SKM-1 (cell line): ENCODE measurements around the gene AFTPH.

Experiments
- DNase-seq: peaks from one replicate; lab custom pipeline; 2025; ENCODE audit not compliant: unreplicated experiment; lab: John Stamatoyannopoulos, UW

The AFTPH gene

DNA sequence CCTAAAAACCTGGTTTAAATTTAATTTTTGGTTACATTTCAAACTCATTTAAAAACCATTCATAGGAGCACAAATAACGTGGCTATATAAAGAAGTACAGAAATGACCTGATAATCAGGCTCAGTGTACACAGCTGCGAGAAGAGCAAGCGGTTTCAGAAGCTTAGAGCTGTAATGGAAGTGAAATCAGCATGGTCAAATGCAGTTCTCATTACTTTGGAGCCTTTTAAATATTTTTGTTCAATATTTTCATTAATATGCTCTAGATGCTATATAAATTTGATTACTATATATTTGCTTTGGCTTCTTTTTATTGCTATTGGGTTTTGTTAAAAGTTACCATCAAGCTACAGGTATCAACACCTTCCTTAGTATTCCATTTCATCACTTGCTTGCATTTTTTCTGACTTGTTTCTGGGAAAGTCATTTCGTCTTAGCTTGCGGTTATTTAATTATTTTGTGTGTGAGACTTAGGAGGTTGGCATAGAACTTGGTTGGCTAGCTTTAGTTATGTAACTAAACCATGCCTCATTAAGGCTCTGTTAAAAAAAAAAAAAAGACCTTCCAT is 58.7 kb downstream of the AFTPH start:
- DNase-seq = no peak

DNA sequence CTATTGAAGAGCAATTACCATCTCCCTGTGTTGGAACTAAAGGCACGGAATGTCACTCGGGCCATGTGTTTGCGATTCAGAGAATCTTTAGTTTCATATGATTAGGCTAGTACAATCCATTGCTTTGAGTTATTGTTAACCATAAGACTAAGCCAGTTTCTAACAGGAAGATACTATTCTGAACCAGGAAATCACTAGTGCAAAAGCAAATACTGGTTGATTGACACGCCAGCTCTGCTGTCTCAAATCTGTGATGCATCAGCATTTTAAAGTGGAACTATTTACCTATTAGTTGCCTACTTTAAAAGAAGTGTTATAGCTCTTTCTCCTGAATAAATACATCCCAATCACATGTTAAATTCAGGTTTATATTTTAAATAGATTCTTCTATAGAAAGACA is 61.9 kb downstream of the AFTPH start:
- no peak for DNase-seq

DNA sequence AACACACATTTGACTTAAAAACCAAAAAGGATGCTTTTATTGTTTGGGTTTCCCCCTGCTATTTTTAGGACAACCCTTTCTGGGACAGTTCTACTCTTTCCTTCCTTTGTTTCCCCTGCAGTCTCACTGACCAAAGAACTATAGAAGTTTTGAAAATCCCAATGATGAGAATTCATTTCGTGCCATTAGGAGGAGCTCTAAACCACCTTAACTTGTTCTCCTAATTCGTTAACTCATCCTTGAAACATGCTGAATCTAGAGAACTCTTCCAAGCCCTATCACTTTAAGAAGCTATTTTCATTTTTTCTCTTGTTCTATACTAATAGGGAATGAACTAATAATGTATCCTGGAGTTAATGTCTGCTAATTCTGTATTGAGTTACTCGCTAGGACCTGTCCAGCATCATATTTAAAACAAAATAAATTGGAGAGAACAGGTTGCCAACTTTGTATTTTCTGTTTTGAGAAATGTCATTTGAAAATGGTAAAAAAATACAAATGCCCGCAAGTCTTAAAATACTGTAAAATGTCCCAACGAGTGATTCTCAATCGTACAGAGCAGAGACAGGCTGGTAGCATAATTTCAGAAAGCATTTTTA is 62.9 kb downstream of the AFTPH start:
- DNase-seq = peak; percentile 50

DNA sequence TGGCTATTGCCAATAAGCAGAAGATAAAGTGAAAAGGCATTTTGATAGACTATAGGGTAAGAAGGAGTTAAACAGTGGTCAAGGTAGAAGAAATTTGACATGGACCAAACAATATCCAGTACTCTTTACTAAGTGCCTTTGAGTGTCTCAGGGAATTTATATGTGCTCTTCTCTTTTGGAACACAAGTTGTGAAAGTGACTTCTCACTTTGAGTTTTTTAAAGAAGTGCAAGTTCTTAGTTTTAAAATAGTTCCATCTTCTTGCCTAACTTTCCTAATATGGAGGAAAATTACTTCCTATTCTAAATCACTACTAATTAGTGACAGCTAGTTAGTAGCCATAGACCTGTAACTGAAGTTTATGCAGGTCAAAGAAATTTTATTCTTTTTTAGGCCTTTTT is 63.4 kb downstream of the AFTPH start:
- peak; percentile 27 for DNase-seq

DNA sequence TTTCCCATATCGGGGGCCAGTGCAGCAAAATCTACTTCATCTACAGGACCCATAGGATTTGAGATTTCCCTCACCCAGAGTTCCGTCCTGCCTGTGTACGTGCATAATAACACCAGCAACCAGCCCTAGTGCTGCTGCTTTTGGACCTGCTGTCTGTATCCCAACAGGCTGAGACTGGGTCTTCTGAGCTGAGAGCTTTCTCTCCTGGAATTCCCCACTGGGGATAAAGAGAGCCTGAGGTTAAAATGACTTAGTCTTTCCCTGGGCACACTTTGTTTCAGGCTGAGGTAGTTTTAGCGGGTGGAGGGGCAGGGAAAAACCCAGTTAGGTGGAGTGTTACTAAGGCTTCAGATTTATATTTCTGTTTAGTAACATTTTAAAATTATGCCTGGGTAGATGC is 67.1 kb downstream of the AFTPH start:
- no peak for DNase-seq

DNA sequence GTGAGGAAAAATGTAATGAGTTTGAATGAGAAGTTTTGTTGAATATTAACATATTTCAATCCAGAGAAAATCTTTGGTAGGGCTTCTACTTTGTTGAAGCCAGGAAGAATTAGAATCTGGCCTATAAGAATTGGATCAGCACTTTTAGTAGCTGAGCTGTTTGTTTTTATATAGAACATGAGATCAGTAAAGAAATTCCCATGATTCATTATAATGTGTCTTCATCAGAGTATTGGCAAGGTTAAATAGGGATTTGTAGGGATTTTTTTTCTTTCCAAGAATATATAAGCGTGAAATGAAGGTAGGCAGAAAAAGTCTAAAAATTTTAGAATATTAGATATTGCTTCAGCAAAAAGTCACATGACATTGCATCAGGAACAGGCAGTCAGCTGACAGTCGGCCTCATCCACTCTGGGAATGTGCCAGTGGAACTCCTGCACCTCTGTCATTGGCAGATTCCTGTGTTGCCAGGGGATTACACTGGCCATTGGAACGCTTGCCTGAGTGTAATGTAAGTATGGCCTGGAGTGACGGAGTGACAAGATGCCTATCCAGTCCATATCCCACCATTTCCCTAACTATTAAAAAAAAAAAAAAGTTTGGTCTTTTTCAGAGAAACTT is 69.0 kb downstream of the AFTPH start:
- DNase-seq = no peak

DNA sequence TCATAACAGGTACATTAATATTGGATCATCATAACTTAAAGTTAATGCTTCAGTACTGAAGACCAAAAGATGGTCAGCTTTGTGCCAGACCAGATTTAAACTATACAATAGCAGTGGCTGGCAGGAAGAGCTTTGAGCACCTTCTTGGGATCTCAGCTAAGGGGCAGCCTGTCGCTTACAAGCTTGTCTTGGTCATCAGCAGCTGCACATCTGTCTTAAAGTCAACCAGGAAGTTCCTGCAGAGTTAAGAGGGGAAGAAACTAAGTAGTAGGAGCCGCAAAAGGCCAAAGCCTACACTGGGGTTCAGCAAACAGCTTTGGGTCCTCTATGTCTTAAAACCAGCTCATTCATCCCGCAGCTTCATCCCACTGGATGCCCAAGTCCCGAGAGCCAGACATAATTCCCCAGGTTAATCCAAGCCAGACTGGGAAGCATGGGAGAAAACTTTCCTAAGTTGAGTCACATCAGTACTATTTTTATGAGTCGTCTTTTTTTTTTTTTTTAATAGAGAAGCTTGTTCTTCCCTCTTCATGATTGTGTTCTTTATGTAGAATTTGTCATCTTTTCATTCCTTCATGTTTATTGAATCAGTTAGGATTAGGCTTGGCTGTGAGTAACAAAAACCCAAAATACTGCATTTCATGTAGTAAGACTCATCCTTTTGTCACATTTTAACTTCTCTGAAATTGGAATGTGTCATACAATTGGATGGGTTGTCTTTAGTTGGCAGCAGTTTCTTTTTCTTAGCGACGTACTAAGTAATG is 70.3 kb downstream of the AFTPH start:
- no peak for DNase-seq

DNA sequence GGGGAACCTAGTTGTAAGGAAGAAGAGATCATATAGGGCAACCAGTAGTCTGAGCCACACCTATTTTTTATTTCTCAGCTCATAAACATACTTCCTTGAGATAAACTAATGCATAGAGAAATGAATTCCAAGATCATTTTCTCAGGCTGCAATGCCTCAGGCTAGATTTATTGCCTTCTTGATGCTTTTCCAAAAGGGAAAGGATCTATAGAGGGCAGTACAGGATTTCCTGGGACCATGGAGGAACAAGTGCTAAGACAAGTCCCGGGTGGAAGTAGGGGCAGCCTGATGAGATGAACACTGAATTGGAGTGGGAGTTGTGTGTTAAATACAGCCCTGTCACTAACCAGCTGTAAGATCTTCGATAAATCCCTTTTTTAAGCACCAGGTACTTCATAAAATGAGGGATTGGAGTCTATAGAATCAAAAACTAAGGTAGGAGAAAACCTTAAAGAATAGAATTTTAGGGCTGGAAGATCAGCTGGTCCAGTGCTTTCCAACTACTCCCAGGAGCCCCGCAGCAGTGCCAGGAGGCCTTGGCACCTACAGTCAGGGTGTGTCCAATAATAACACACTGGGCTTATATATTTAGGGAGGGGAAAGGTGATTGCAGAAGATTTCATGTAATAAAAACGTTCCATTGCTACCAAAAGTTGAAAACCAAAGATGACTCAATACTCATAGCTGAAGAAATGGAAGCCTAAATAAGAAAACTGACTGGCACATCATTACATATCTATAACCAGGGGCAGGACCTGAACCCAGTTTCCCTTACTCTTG is 71.5 kb downstream of the AFTPH start:
- DNase-seq = no peak

DNA sequence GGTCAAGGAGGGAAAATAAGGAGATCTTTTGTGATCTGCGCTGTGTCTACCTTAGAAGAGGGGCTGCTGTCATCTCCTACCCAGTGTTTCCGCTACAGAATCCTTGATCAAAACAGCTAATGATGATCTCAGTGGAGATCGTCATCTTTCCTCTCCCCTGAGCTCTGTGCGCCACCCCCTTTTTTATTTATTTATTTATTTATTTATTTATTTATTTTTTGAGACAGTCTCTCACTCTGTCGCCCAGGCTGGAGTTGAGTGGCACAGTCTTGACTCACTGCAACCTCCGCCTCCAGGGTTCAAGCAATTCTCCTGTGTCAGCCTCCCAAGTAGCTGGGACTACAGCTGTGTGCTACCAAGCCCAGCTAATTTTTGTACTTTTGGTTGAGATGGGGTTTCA is 74.1 kb downstream of the AFTPH start:
- DNase-seq = no peak

DNA sequence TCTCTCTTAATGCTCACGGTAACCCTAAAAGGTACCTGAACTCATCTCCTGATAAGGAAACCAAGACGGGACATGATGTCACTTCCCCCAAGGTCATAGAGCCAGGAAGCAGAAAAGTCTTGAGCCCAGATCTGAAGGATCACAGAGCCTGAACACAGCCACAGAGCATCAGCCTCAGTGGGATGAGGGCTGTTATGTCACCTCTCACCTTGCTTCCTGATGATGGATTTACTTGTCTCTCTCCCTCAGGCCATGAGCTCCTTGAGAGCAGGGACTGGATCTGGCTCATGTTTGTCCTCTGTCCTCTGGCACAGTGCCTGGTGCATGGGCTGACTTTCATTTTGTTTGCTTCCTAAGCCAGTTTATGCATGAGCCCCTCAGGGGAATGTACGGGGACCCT is 75.3 kb downstream of the AFTPH start:
- DNase-seq = no peak

DNA sequence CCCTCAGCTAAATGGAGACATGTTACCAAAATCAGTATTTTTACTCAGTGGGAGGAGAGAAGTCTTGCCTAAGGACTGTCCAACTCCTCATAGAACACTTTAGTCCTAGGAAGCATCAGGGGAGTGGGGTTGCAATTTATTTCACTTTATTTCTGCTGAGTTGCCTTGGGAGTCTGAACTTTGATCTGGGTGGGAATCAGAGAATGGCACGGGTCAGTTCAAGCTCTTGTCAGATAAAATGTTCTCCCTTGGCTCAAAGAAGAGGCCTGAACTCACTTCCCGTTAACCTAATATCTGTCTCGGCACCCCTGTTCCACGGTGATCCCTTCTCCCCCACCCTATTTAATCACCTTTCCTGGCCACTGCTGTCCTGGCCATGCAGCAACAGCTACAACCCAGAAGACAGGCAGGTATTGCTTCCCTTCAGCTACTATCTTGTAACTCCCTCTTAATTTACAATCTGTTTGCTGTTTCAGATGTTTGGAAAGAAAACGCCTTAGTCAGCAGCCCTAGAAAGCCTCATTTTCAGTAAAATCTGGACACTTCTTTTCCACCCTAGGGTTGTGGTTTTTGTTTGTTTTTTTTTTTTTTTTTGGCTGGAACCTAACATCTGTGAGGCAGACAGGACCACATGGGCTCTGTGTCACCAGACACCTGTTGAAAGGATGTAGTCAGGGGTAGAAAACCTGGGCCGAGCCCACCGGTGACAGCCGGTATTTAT is 77.1 kb downstream of the AFTPH start:
- DNase-seq = no peak

DNA sequence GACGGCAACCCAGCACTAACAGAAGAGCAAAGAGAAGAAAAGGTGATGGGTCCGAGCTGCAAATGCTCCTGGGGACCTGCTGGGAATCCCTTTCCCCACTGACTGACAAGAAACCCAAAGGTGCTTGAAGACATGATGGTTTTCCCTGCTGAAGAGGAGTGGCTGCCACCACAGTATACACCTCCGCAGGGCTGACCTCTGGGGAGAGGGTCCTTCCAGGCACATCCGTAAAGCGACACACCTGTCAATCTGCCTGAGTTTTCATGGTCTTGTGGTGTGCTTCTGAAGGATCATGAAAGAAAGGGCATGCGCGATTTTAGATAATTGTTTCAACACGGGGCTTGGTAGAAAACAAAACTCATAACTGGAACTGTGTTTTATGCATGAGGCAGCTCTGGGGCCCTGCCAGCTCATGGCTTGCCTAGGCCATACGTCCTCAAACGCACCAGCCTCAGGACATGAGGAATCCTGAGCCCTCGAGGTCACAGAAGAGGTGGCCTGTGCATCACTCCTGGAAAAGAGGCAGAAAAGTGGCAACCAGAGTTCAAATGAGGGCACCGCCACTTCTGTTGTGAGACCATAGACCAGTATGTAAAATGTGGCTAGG is 77.8 kb downstream of the AFTPH start:
- DNase-seq = no peak

DNA sequence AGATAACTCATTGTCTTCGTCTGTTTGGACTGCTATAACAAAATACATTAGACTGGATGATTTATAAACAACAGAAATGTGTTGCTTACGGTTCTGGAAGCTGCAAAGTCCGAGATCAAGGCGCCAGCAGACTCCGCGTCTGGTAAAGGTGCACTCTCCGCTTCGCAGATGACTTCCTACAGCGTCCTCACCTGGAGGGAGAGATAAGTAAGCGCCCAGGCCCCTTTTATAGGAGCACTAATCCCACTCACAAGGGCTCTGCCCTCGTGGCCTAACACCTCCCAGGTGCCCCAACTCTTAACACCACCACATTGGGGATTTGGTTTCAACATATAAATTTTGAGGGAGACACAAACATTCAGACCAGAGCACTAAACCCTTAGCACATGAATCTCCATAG is 78.3 kb downstream of the AFTPH start:
- DNase-seq = no peak

DNA sequence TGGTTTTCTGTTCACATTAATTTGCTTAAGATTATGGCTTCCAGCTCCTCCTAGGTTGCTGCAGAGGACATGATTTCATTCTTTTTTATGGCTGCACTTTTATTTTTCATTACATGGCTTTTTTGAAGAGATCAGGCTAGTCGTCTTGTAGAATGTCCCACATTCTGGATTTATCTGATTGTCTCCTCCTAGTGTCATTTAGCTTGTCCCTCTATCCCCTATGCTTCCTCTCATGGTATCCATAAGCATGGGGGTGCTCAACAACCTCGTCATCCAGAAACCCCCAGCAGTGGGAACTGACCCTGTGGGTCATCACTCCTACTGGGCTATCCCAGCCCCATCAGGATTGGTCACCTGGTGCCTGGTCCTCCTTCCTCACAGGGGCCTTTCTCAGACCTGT is 80.0 kb downstream of the AFTPH start:
- DNase-seq = no peak

DNA sequence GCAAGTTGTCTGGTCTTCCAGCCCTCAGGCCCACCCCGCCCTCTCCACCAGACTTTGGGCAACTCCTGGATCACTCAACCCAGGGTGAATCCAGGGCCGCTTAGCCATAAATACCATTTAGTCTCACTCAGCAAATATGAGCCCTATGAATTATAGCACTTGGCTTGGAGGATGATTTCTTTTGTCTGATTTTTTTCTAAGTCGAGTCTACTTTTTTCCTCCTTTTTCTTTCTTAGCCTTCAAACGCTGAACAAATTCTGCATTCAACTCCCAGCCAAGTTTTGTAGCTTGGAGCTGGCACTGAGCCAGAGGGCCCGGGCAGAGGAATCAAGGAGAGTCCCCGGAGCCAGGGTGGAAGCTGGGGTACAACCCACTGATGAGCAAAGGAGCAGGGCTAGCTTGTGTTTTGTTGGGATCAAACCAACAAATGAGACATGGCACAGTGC is 80.9 kb downstream of the AFTPH start:
- DNase-seq = no peak

DNA sequence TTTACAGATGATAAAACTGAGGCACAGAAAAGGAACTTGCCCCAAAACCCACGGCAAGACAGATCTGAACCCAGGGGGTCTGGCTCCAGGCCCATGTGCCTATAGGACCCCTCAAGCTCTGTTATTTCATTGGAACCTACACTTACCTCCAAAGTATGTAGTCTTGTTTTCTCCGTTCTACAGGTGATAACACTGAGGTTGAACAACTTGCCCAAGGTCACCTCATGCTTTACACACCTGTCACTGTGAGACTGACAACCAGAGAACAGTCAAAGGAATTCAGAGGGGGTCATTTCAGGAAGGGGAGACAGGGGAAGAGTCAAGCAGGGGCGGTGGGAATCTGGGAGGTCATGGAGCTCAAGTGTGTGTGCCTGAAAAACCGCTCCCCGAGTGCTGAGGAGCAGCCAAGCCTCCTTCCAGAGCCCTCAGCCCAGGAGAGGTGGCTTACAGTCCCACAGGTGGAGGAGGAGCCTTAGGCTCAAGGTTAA is 81.9 kb downstream of the AFTPH start:
- no peak for DNase-seq

DNA sequence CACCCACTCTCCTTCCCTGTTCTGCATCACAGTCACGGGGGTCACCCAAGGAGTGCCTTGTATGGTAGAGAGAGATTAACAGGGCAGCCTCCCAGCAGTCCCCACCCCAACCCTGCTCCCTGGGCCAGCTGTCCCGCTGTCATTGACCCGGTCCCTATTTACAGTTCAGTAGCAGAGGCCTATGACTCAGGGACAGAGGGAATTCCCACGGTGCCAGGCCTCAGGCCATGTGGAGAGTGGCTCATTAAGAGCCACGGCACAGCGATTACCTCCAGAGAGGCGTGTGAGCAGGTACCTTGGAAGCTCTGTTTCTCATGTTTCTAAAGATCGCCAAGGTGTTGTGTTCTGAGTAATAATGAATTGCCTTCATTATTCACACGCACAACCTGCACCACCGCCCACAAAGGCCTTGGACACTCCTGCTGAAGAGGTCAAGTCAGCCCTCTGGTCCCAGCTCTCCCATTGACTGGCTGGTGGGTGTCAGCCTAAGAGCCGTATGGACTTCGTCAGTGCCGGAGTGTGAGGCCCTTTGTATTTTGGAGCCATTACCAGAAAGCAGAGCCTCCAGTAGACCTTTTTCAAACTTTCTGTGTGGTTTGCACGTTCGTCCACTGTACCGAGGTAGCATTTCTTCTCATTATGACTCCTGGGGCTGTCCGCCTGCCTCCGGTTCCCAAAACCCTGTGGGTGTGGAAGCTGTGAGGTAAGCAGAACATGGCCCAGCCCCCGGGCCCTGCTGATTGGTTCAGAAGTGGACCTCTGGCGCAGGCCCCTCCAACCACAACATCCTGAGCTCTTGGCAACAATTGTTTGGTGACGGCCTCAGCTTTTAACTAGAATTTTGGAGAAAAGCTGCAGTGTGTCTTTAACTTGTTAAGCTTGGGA is 82.6 kb downstream of the AFTPH start:
- DNase-seq = no peak

DNA sequence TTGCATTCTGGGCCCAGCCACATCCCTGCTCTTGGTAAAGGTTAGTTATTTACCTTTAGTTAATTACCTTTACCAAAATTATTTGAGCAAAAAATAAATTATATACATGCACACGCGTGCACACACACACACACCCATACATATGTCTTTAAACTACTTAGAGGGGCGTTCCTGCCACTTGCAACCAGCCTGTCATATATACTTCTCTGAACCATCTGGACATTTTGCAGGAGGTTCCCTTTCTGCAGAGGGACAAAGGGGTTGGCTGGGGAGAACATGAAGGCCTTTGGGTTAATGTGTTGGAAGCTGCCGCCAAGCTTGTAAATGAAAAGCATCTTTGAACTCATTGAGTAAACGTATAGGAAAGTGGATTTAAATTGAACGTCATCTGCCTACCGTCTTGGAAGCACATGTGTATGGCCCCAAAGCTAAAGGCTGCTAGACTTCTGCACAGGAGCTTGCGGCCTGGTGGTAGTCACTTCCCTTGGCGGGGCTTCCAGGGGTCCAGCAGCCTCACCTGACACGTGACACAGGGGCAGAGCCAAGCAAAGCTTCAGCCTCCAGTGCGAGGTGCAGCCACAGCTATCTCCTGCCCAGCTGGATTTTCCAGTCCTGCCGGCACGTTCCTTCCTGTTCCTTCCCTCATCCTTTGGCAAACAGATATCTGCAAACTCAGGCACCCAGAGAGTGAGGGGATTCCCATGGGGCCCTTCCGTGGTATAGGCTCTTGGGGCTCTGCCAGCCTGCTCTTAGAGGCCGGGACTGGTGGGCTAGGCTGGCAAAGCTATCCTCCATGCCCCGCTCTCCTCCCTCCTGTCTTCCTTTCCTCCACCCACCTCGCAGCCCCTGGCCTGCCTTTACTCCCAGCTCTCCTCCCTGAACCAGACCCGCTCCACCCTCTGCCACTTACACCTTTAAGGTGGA is 83.5 kb downstream of the AFTPH start:
- DNase-seq = no peak
